Loucy (cell line): ENCODE measurements around the gene CRB3.

ENCODE experiments used
- H2AFZ ChIP-seq: fragments of 200-600 bp; sonication (generic); 2 replicates; pipeline ENCODE4 v1.6.0; 2016; ENCODE audit warnings: antibody characterized with exemption, mild to moderate bottlenecking, low read length, moderate library complexity
- H3F3A ChIP-seq: fragments of 200-600 bp; 2 replicates; pipeline ENCODE4 v1.6.0; 2016; ENCODE audit warnings: antibody characterized with exemption, low read depth, mild to moderate bottlenecking
- H3K27me3 ChIP-seq: fragments of 200-600 bp; sonication (generic); 2 replicates; pipeline ENCODE4 v1.6.1; 2014; ENCODE audit warnings: low read length, mild to moderate bottlenecking; ENCODE audit not compliant: insufficient read depth, poor library complexity, severe bottlenecking
- H3K36me3 ChIP-seq: fragments of 200-600 bp; sonication (generic); 2 replicates; pipeline ENCODE4 v1.6.1; 2016; ENCODE audit warnings: low read length; ENCODE audit not compliant: insufficient read depth
- H3K4me1 ChIP-seq: fragments of 200-600 bp; sonication (generic); 2 replicates; pipeline ENCODE4 v1.5.1; 2014; ENCODE audit warnings: low read length, mild to moderate bottlenecking; ENCODE audit not compliant: insufficient read depth, poor library complexity, severe bottlenecking
- H3K4me2 ChIP-seq: fragments of 200-600 bp; sonication (generic); 2 replicates; pipeline ENCODE4 v1.6.0; 2014; ENCODE audit warnings: antibody characterized with exemption, low read length, low read depth, mild to moderate bottlenecking; ENCODE audit not compliant: poor library complexity, severe bottlenecking
- H3K4me3 ChIP-seq: fragments of 200-600 bp; sonication (generic); 2 replicates; pipeline ENCODE4 v1.5.1; 2014; ENCODE audit warnings: low read length, mild to moderate bottlenecking, mixed read lengths; ENCODE audit not compliant: poor library complexity, severe bottlenecking
- H3K79me2 ChIP-seq: fragments of 200-600 bp; sonication (generic); 2 replicates; pipeline ENCODE4 v1.6.1; 2014; ENCODE audit warnings: low read length; ENCODE audit not compliant: insufficient read depth
- H3K9ac ChIP-seq: fragments of 200-600 bp; sonication (generic); 2 replicates; pipeline ENCODE4 v1.6.0; 2014; ENCODE audit warnings: mild to moderate bottlenecking, low read depth, low read length, moderate library complexity; ENCODE audit not compliant: poor library complexity, severe bottlenecking
- H3K9me2 ChIP-seq: fragments of 200-600 bp; sonication (generic); replicated peaks from 2 replicates; pipeline ENCODE4 v1.6.1; 2016; ENCODE audit warnings: low read depth, low read length, mixed read lengths
- H3K9me3 ChIP-seq: fragments of 200-600 bp; sonication (generic); 2 replicates; pipeline ENCODE4 v1.6.1; 2014; ENCODE audit warnings: mild to moderate bottlenecking, antibody characterized with exemption, low read length, low read depth; ENCODE audit not compliant: insufficient read depth
- H4K20me1 ChIP-seq: fragments of 200-600 bp; sonication (generic); 2 replicates; pipeline ENCODE4 v1.6.0; 2014; ENCODE audit warnings: antibody characterized with exemption, low read length, mild to moderate bottlenecking; ENCODE audit not compliant: insufficient read depth, poor library complexity, severe bottlenecking
- EZH2phosphoT487 ChIP-seq: fragments of 200-600 bp; IDR thresholded peaks from 2 replicates; pipeline ENCODE4 v1.6.1; 2018; ENCODE audit warnings: antibody characterized with exemption, mild to moderate bottlenecking, moderate library complexity, borderline replicate concordance
- TF ChIP-seq, protein P1 (sequence below): fragments of 200-600 bp; sonication (generic); conservative IDR thresholded peaks from 2 replicates; pipeline ENCODE4 v1.5.1; 2014; ENCODE audit warnings: mild to moderate bottlenecking, antibody characterized with exemption, low read length

CRB3 gene

GRCh38 chr19:6464070-6464873, at the start of gene CRB3:
TSS of gene CRB3 (plus strand) at chr19:6464271. CDS start at chr19:6464702, 431 bp downstream.
- H2AFZ ChIP-seq = no peak within 1 kb of the TSS

GRCh38 chr19:6414793-6415590, 49.1 kb upstream of the CRB3 start:
- no peak overlapping the region for H3K4me3 ChIP-seq
- no peaks in the 10 kb centered on the region for H3K4me1 ChIP-seq
- no peaks in the 10 kb centered on the region for H3K27me3 ChIP-seq
- no peak overlapping the region for H3K9ac ChIP-seq
- no peak overlapping the region for H3K4me2 ChIP-seq
- peaks cover 70% of the 10 kb centered on the region for H3K36me3 ChIP-seq
- no peaks in the 10 kb centered on the region for H3K9me3 ChIP-seq
- peaks cover 56% of the 10 kb centered on the region for H4K20me1 ChIP-seq
- H2AFZ ChIP-seq = no peak overlapping the region
- H3K79me2 ChIP-seq = peaks cover 28% of the 10 kb centered on the region
- H3K9me2 ChIP-seq = no peaks in the 10 kb centered on the region
- TF ChIP-seq, protein P1, sequence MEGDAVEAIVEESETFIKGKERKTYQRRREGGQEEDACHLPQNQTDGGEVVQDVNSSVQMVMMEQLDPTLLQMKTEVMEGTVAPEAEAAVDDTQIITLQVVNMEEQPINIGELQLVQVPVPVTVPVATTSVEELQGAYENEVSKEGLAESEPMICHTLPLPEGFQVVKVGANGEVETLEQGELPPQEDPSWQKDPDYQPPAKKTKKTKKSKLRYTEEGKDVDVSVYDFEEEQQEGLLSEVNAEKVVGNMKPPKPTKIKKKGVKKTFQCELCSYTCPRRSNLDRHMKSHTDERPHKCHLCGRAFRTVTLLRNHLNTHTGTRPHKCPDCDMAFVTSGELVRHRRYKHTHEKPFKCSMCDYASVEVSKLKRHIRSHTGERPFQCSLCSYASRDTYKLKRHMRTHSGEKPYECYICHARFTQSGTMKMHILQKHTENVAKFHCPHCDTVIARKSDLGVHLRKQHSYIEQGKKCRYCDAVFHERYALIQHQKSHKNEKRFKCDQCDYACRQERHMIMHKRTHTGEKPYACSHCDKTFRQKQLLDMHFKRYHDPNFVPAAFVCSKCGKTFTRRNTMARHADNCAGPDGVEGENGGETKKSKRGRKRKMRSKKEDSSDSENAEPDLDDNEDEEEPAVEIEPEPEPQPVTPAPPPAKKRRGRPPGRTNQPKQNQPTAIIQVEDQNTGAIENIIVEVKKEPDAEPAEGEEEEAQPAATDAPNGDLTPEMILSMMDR = no peak
- no peak for TF ChIP-seq EZH2phosphoT487
- no peaks in the 10 kb centered on the region for H3F3A ChIP-seq

More at GRCh38 chr19:6464070-6464873, at the start of gene CRB3:
- Histone ChIP-seq H3K9me3 (no peaks in the 10 kb centered on the region), H3K4me2 (no peak within 1 kb of the TSS), H3K4me3 (no peak within 1 kb of the TSS), H3F3A (no peaks in the 10 kb centered on the region), H3K9ac (no peak within 1 kb of the TSS), H3K9me2 (no peaks in the 10 kb centered on the region), H3K27me3 (no peaks in the 10 kb centered on the region), H4K20me1 (no peaks in the 10 kb centered on the region), H3K36me3 (no peaks in the 10 kb centered on the region), H3K4me1 (no peaks in the 10 kb centered on the region), H3K79me2 (no peaks in the 10 kb centered on the region)
- no peak for TF ChIP-seq EZH2phosphoT487
- TF ChIP-seq, protein P1 = no peak

GRCh38 chr19:6415591-6416190, 48.4 kb upstream of the CRB3 start:
- no peak for TF ChIP-seq EZH2phosphoT487
- TF ChIP-seq, protein P1 = no peak
- no peak overlapping the region for H3K9ac ChIP-seq
- H3K4me3 ChIP-seq = no peak overlapping the region
- peaks cover 63% of the 10 kb centered on the region for H4K20me1 ChIP-seq
- H3K4me2 ChIP-seq = no peak overlapping the region
- no peaks in the 10 kb centered on the region for H3K4me1 ChIP-seq
- H3F3A ChIP-seq = no peaks in the 10 kb centered on the region
- H3K36me3 ChIP-seq = peaks cover 77% of the 10 kb centered on the region
- H3K27me3 ChIP-seq = no peaks in the 10 kb centered on the region
- H3K79me2 ChIP-seq = peaks cover 35% of the 10 kb centered on the region
- no peaks in the 10 kb centered on the region for H3K9me3 ChIP-seq
- no peak overlapping the region for H2AFZ ChIP-seq
- H3K9me2 ChIP-seq = no peaks in the 10 kb centered on the region
